Left ventricle myocardium inferior (tissue), 1 donor: ENCODE measurements around the gene SCML2. TPM values are rescaled to one million over a fixed set of nuclear protein-coding genes. Genes with fewer than 3 reads are reported as not detected.

Experiments used
- DNase-seq: peaks from one replicate; pipeline ENCODE4 v3.0.0-alpha.2; 2020
- H3K27ac ChIP-seq: fragments of 200-600 bp; replicated peaks from 2 replicates; pipeline ENCODE4 v1.8.0; 2021
- H3K27me3 ChIP-seq: fragments of 200-600 bp; 2 replicates; pipeline ENCODE4 v1.8.0; 2021; ENCODE audit warnings: low read depth
- H3K36me3 ChIP-seq: fragments of 200-600 bp; 2 replicates; pipeline ENCODE4 v1.8.0; 2021
- H3K4me1 ChIP-seq: fragments of 200-600 bp; 2 replicates; pipeline ENCODE4 v1.8.0; 2021
- H3K4me3 ChIP-seq: fragments of 200-600 bp; 2 replicates; pipeline ENCODE4 v1.8.0; 2021; ENCODE audit warnings: mild to moderate bottlenecking, moderate library complexity
- H3K9me3 ChIP-seq: fragments of 200-600 bp; replicated peaks from 2 replicates; pipeline ENCODE4 v1.8.0; 2021
- CTCF ChIP-seq: fragments of 200-600 bp; IDR thresholded peaks from 2 replicates; pipeline ENCODE4 v1.8.0; 2021; ENCODE audit warnings: antibody characterized with exemption, mild to moderate bottlenecking, borderline replicate concordance
- intact Hi-C: fragments of 100-400 bp; cut with micrococcal nuclease; formaldehyde crosslinking; loops from one replicate; pipeline ENCODE4 v1.11.0; 2022
- total RNA-seq: library from RNA; stranded (reverse); fragmentation: NEBNext Ultra II Directional; extraction: Animal tissue kit (Norgen Biotek cat#: 25700); gene quantifications from one replicate; pipeline ENCODE4 v1.2.1, GENCODE V29; 2021
- donor health status: DM: no; HTN: yes; CAD: no; lungs with severe emphysema.

Gene SCML2
- total RNA-seq, 1 donor from 2014 or later, result 1.1 TPM

DNA sequence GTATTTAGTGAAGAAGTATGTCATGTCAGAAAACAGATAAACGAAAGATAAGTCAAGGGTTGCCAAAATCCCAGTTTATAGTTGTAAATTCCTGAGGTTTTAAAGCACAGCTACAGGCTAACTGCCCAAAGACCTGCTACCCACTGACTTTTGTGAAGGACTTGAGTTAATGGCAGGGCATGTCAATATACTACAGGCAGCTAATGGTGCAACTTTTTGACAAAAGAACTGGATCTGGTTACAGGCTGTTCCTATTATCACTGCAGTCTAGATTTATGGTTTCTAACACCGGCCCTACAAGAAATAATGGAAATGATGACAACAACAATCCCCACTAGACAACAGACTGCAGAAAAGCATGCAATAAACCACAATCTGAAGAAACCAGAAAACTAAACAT, 6.4 kb downstream of the SCML2 start:
- no peaks in the 10 kb centered on the region for H3K9me3 ChIP-seq
- H3K27me3 ChIP-seq, result no peaks in the 10 kb centered on the region
- intact Hi-C loops, result no loop called here
- H3K4me1 ChIP-seq, result no peaks in the 10 kb centered on the region
- TF ChIP-seq CTCF, result no peak
- H3K27ac ChIP-seq, result no peak overlapping the region
- H3K36me3 ChIP-seq, result no peaks in the 10 kb centered on the region
- DNase-seq, result no peak
- H3K4me3 ChIP-seq, result no peak overlapping the region

GRCh38 chrX:18309401-18309800, 45.1 kb downstream of the SCML2 start:
- no peak overlapping the region for H3K27ac ChIP-seq
- H3K36me3 ChIP-seq, result no peaks in the 10 kb centered on the region
- no peaks in the 10 kb centered on the region for H3K9me3 ChIP-seq
- no peak overlapping the region for H3K4me3 ChIP-seq
- no peaks in the 10 kb centered on the region for H3K4me1 ChIP-seq
- TF ChIP-seq CTCF, result no peak
- intact Hi-C loops, result no loop called here
- H3K27me3 ChIP-seq, result no peaks in the 10 kb centered on the region
- DNase-seq, result no peak

GRCh38 chrX:18297251-18297650, 57.2 kb downstream of the SCML2 start:
- no peak for DNase-seq
- Histone ChIP-seq H3K27me3 (no peaks in the 10 kb centered on the region), H3K9me3 (peaks cover 10% of the 10 kb centered on the region), H3K4me1 (no peaks in the 10 kb centered on the region), H3K36me3 (no peaks in the 10 kb centered on the region), H3K4me3 (no peak overlapping the region), H3K27ac (no peak overlapping the region)
- TF ChIP-seq CTCF, result no peak
- intact Hi-C loops, result no loop called here

DNA sequence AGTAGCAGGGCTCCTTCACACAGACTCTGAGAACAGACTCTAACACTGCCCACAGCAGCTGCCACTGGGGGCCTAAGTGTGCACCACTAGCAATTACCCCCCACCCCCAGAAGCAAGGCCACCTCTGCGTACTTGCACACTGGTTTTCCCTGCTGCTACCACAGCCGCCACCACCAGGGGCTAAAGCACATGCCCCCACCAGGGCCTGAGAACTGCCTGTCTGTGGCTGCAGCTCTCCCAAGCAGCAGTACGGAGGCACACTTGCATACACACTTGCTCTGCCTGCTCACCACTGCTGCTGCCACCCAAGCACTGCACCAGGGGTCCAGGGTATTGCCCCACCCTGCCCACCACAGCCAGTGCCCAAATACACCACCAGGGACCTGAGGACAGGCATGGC, 59.6 kb downstream of the SCML2 start:
- intact Hi-C loops, result no loop called here

DNA sequence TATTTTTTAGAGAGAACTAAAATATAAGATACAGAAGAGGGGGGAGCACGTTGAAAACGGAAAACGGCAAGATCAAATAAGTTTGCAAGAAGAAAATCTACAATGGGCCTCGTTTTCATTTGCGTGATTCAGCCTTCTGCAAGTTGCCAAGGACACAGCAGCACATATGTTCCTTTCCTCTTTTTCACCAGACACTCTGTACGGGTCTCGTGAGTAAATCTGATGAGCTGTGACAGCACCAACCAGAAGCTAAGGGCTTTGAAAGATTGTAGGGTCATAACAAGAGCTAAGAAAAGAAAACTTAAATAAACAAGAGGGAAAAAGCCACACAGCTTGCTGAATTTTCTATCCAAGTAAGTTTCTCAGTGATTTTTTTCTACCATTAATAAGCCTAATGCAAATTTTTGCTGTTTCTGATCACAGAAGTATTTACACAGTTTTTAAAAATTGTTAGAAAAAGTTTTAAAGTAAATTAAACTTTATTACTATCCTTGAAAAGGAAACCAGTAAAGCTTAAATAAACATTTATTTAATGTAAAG, 63.4 kb downstream of the SCML2 start:
- Histone ChIP-seq H3K27ac (no peak overlapping the region), H3K9me3 (no peaks in the 10 kb centered on the region), H3K27me3 (no peaks in the 10 kb centered on the region), H3K4me1 (no peaks in the 10 kb centered on the region), H3K4me3 (no peak overlapping the region), H3K36me3 (no peaks in the 10 kb centered on the region)
- no peak for DNase-seq
- intact Hi-C loops, result no loop called here
- no peak for TF ChIP-seq CTCF

More for the DNA sequence above, 59.6 kb downstream of the SCML2 start:
- Histone ChIP-seq H3K27me3 (no peaks in the 10 kb centered on the region), H3K4me1 (no peaks in the 10 kb centered on the region), H3K4me3 (no peak overlapping the region), H3K36me3 (no peaks in the 10 kb centered on the region), H3K27ac (no peak overlapping the region), H3K9me3 (peaks cover 10% of the 10 kb centered on the region)
- TF ChIP-seq CTCF, result no peak
- no peak for DNase-seq
